ENCODE measurements around the gene RNF224. TPM values are rescaled to one million over a fixed set of nuclear protein-coding genes. Genes with fewer than 3 reads are reported as not detected.

The RNF224 gene
- polyA plus RNA-seq, 3 donors: 0.18 TPM; not detected in 2

DNA sequence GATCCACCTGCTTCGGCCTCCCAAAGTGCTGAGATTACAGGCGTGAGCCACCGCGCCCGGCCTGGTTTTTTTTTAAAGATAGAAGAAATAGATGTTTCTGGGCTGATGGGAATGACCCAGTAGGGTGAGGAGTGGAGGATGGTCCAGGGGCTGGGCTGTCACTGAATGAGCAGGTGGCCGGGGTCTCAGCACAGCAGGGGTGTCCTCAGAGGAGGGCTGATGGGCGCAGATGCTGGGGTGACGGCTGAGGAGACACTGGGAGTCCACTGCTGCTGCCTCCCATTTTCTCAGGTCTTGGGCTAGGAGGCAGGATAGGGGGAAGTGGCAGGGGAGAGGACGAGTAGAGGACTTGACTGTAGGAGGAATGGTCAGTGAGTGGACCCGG, 47.9 kb downstream of the RNF224 start:
- 62 to 88% (median 82%) methylated on average over 10 of the region's 10 CpGs for WGBS, 3 donors
- no peak overlapping the region for H3K27ac ChIP-seq (ENCODE audit: low read depth, low read length)

- H3K27ac ChIP-seq (ENCODE audit: low read depth, low read length): no peak overlapping the region
- 78 to 83% (median 80%) methylated on average over 24 of the region's 24 CpGs for WGBS, 3 donors
Measured at GRCh38 chr9:137275588-137276472, 48.5 kb downstream of the RNF224 start.

- no peak overlapping the region for H3K27ac ChIP-seq (ENCODE audit: low read depth, low read length)
- WGBS, 3 donors: 31 to 37% (median 37%) methylated on average over 30 of the region's 30 CpGs
Measured at GRCh38 chr9:137276473-137277328, 49.4 kb downstream of the RNF224 start.

DNA sequence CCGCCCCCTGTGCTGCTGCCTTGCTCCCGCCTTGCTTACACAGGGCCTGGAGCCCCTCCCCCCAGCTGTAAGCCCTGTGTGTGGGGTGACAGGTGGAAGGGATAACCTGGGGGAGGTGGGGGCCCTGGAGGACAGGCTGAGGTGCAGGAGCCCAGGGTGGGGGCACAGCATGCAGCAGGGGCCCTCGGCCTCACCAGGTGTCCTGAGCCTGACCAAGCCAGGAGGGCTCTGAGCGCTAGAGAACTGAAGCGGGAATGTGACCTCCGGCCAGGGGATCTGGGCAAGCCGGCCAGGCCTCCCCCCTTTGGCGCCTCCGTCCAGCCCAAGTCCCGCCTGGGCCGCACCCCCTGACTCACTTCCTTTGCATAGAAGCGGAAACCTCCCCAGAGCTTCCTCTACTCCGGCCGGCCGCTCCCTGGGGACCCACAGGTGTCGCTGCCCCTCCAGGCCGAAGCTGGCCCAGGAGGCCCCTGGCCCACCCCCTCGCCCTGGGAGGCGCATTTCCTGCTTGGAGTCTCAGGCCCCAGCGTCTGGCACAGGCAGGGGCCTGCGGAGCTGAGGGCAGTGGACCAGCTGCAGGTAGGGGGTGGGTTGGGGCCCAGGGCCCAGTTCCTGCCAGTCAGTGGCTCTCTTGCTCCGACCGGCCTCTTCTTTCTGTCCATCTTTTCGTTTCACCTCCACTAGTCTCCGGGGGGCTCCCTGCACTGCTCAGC, 50.2 kb downstream of the RNF224 start, which contains the start of gene TOR4A:
Gene TOR4A, plus strand, starts transcription at position 398 of the 713 bp plus-strand sequence. CDS start 964 bp downstream, outside the sequence.
- 3 to 17% (median 4%) methylated on average over 24 to 25 of the region's 25 CpGs for WGBS, 3 donors

GRCh38 chr9:137278061-137278701, 50.9 kb downstream of the RNF224 start:
- WGBS, 3 donors: 5 to 30% (median 10%) methylated on average over 48 to 54 of the region's 54 CpGs
- no peak overlapping the region for H3K27ac ChIP-seq (ENCODE audit: low read depth, low read length)

More for the DNA sequence above, 50.2 kb downstream of the RNF224 start, which contains the start of gene TOR4A:
- no peak within 1 kb of the TSS for H3K27ac ChIP-seq (ENCODE audit: low read depth, low read length)

Other genes starting within 250 kb of the RNF224 start
- 100 to 1,000 TPM in 1 of 3 donors, 10 to 100 TPM in 2; 22.4 to 185 (median 74.9) TPM for gene PTGDS, start 250.0 kb upstream of the RNF224 start, polyA plus RNA-seq
- under 1 TPM in 2 of 3 donors, not detected in 1; 0.10 to 0.45 TPM for gene LCNL1, start 244.5 kb upstream of the RNF224 start, polyA plus RNA-seq
- 10 to 100 TPM; 34.1 to 51.5 (median 49.1) TPM for gene PAXX, start 235.1 kb upstream of the RNF224 start, polyA plus RNA-seq
- 1 to 10 TPM in 2 of 3 donors, under 1 TPM in 1; 0.33 to 3.0 (median 3.0) TPM for gene CLIC3, start 230.9 kb upstream of the RNF224 start, polyA plus RNA-seq
- gene ABCA2, start 199.3 kb upstream of the RNF224 start, polyA plus RNA-seq: 10 to 100 TPM; 15.8 to 42.9 (median 33.1) TPM
- 1 to 10 TPM in 2 of 3 donors, under 1 TPM in 1; 0.10 to 1.5 (median 1.1) TPM for gene FUT7, start 195.4 kb upstream of the RNF224 start, polyA plus RNA-seq
- gene NPDC1, start 181.3 kb upstream of the RNF224 start, polyA plus RNA-seq: 100 to 1,000 TPM in 2 of 3 donors, 10 to 100 TPM in 1; 45.3 to 213 (median 113) TPM
- 1 to 10 TPM in 2 of 3 donors, under 1 TPM in 1; 0.61 to 1.6 (median 1.3) TPM for gene ENTPD2, start 173.4 kb upstream of the RNF224 start, polyA plus RNA-seq
- gene SAPCD2, start 156.9 kb upstream of the RNF224 start, polyA plus RNA-seq: under 1 TPM; 0.11 to 0.34 (median 0.18) TPM
- gene UAP1L1, start 150.0 kb upstream of the RNF224 start, polyA plus RNA-seq: 1 to 10 TPM; 3.8 to 9.0 (median 6.0) TPM
- gene MAN1B1, start 140.5 kb upstream of the RNF224 start, polyA plus RNA-seq: 10 to 100 TPM; 25.8 to 41.6 (median 31.2) TPM
- gene DPP7, start 112.8 kb upstream of the RNF224 start, polyA plus RNA-seq: 100 to 1,000 TPM; 132 to 152 (median 140) TPM
- under 1 TPM in 1 of 3 donors, not detected in 2; 0.26 TPM for gene GRIN1, start 88.3 kb upstream of the RNF224 start, polyA plus RNA-seq
- gene LRRC26, start 57.5 kb upstream of the RNF224 start, polyA plus RNA-seq: under 1 TPM in 2 of 3 donors, not detected in 1; 0.40 to 0.47 TPM
- not detected for gene TMEM210, start 55.4 kb upstream of the RNF224 start, polyA plus RNA-seq
- gene ANAPC2, start 38.9 kb upstream of the RNF224 start, polyA plus RNA-seq: 10 to 100 TPM; 27.5 to 39.9 (median 38.6) TPM
- gene SSNA1, start 38.8 kb upstream of the RNF224 start, polyA plus RNA-seq: 100 to 1,000 TPM in 1 of 3 donors, 10 to 100 TPM in 2; 70.9 to 103 (median 98.2) TPM
- gene TPRN, start 26.8 kb upstream of the RNF224 start, polyA plus RNA-seq: 10 to 100 TPM in 1 of 3 donors, 1 to 10 TPM in 2; 4.3 to 67.8 (median 4.5) TPM
- gene TMEM203, start 21.9 kb upstream of the RNF224 start, polyA plus RNA-seq: 10 to 100 TPM; 16.8 to 23.5 (median 22.8) TPM
- gene NDOR1, start 21.8 kb upstream of the RNF224 start, polyA plus RNA-seq: 1 to 10 TPM; 4.9 to 8.4 (median 8.2) TPM
- gene RNF208, start 5.3 kb upstream of the RNF224 start, polyA plus RNA-seq: 1 to 10 TPM; 2.8 to 4.0 (median 3.5) TPM
- under 1 TPM in 2 of 3 donors, not detected in 1; 0.20 to 0.88 TPM for gene CYSRT1, start 2.3 kb upstream of the RNF224 start, polyA plus RNA-seq
- under 1 TPM in 2 of 3 donors, not detected in 1; 0.04 to 0.06 TPM for gene SLC34A3, start 3.4 kb downstream of the RNF224 start, polyA plus RNA-seq
- 100 to 1,000 TPM in 2 of 3 donors, 10 to 100 TPM in 1; 88.8 to 317 (median 145) TPM for gene TUBB4B, start 13.8 kb downstream of the RNF224 start, polyA plus RNA-seq
- gene STPG3, start 23.8 kb downstream of the RNF224 start, polyA plus RNA-seq: under 1 TPM in 1 of 3 donors, not detected in 2; 0.16 TPM
- gene NELFB, start 27.8 kb downstream of the RNF224 start, polyA plus RNA-seq: 10 to 100 TPM; 36.1 to 38.9 (median 37.9) TPM
- 1 to 10 TPM; 2.1 to 5.8 (median 5.5) TPM for gene TOR4A, start 50.2 kb downstream of the RNF224 start, polyA plus RNA-seq
- gene NRARP, start 74.8 kb downstream of the RNF224 start, polyA plus RNA-seq: 1 to 10 TPM; 2.3 to 5.9 (median 3.8) TPM
- gene EXD3, start 195.7 kb downstream of the RNF224 start, polyA plus RNA-seq: 10 to 100 TPM in 2 of 3 donors, 1 to 10 TPM in 1; 7.6 to 38.5 (median 14.0) TPM
- 1 to 10 TPM; 2.0 to 6.8 (median 3.1) TPM for gene NOXA1, start 195.9 kb downstream of the RNF224 start, polyA plus RNA-seq
- gene ENTPD8, start 213.9 kb downstream of the RNF224 start, polyA plus RNA-seq: 1 to 10 TPM in 1 of 3 donors, under 1 TPM in 1, not detected in 1; 0.66 to 1.1 TPM
- gene NSMF, start 231.8 kb downstream of the RNF224 start, polyA plus RNA-seq: 10 to 100 TPM; 38.2 to 39.5 (median 39.4) TPM